B cell (primary cell): Measurements from ENCODE around the gene CLEC4A. TPM values are rescaled to one million over a fixed set of nuclear protein-coding genes. Genes with fewer than 3 reads are reported as not detected.
"Not testable (repeated sequence)": the region's sequence is repeated elsewhere in the genome, so short reads cannot be mapped to it uniquely, and the experiment has no call there.

ENCODE experiments used
- ATAC-seq: fragments of 200-7000 bp; cut with Tn5 transposase; one replicate; pipeline ENCODE4 v1.10.0; 2021; ENCODE audit warnings: low read depth, mild to moderate bottlenecking, moderate number of reproducible peaks, moderate library complexity
- CTCF ChIA-PET: fragments of 350-600 bp; sonication (Branson Sonifier 250); formaldehyde crosslinking; loops from one replicate; lab custom pipeline; 2021; ENCODE audit warnings: antibody characterized with exemption, inconsistent platforms; lab: Charles Lee
- POLR2A ChIA-PET: fragments of 350-600 bp; sonication (Branson Sonifier 250); formaldehyde crosslinking; loops from one replicate; lab custom pipeline; 2021; ENCODE audit warnings: antibody characterized with exemption; lab: Charles Lee
- DNase-seq: peaks from one replicate; pipeline ENCODE4 v3.0.0; 2013
- H2AFZ ChIP-seq: 2 replicates; pipeline ENCODE4 v1.6.1; 2012; ENCODE audit warnings: mild to moderate bottlenecking, low read depth, low read length; ENCODE audit not compliant: insufficient read depth, poor library complexity, severe bottlenecking
- H3K27ac ChIP-seq, 2 donors: 1 replicate in 1 of 2; 2 replicates in 1 of 2; pipeline ENCODE4 v1.5.1; 2012 to 2013; ENCODE audit warnings: low read length in 2 of 2, mild to moderate bottlenecking in 2 of 2, moderate library complexity in 1 of 2
- H3K27me3 ChIP-seq, 4 experiments: fragments of 200-600 bp in 1 of 4; sonication (generic) in 1 of 4; replicated peaks in 1 of 4; 1 replicate in 2 of 4; 2 replicates in 2 of 4; pipeline versions ENCODE4 v1.6.1 to v1.7.0; 2013 to 2016; ENCODE audit warnings: low read length in 3 of 4, mild to moderate bottlenecking in 2 of 4, mixed read lengths in 1 of 4, moderate library complexity in 1 of 4; ENCODE audit not compliant: insufficient read depth in 4 of 4, control insufficient read depth in 3 of 4; ENCODE audit errors: control extremely low read depth in 1 of 4
- H3K36me3 ChIP-seq, 2 experiments: replicated peaks in 1 of 2; 1 replicate in 1 of 2; 2 replicates in 1 of 2; pipeline versions ENCODE4 v1.6.1 to v1.7.1; 2013; ENCODE audit warnings: low read length in 1 of 2; ENCODE audit not compliant: insufficient read depth in 2 of 2, control insufficient read depth in 1 of 2; ENCODE audit errors: control extremely low read depth in 1 of 2, extremely low read depth in 1 of 2
- H3K4me1 ChIP-seq, 2 donors: fragments of 200-600 bp in 1 of 2; sonication (generic) in 1 of 2; 1 replicate in 1 of 2; 2 replicates in 1 of 2; pipeline versions ENCODE4 v1.5.1 to v1.6.1; 2013 to 2017; ENCODE audit warnings: low read length in 2 of 2; ENCODE audit not compliant: control insufficient read depth in 2 of 2, insufficient read depth in 2 of 2
- H3K4me2 ChIP-seq: replicated peaks from 2 replicates; pipeline ENCODE3; 2012; ENCODE audit warnings: mild to moderate bottlenecking, low read depth, low read length; ENCODE audit not compliant: poor library complexity, severe bottlenecking
- H3K4me3 ChIP-seq, 5 experiments: fragments of 200-600 bp in 1 of 5; sonication (generic) in 1 of 5; 1 replicate in 3 of 5; 2 replicates in 2 of 5; pipeline versions ENCODE4 v1.5.1 to v1.7.0; 2011 to 2016; ENCODE audit warnings: low read length in 4 of 5, mild to moderate bottlenecking in 4 of 5, low read depth in 2 of 5, control low read depth in 1 of 5, moderate library complexity in 1 of 5; ENCODE audit not compliant: insufficient read depth in 1 of 5; ENCODE audit errors: control extremely low read depth in 1 of 5, extremely low read depth in 1 of 5
- H3K79me2 ChIP-seq: fragments of 200-600 bp; sonication (generic); one replicate; pipeline ENCODE4 v1.6.0; 2016; ENCODE audit warnings: low read length; ENCODE audit not compliant: control insufficient read depth, insufficient read depth
- H3K9ac ChIP-seq: fragments of 200-600 bp; sonication (generic); 2 replicates; pipeline ENCODE4 v1.6.1; 2017; ENCODE audit warnings: mild to moderate bottlenecking, low read length, moderate library complexity
- H3K9me3 ChIP-seq, 3 donors: one replicate each; pipeline versions ENCODE4 v1.6.1 to v1.7.1; 2013; ENCODE audit warnings: low read length in 2 of 3; ENCODE audit not compliant: control insufficient read depth in 2 of 3, insufficient read depth in 1 of 3; ENCODE audit errors: control extremely low read depth in 1 of 3
- H4K20me1 ChIP-seq: 2 replicates; pipeline ENCODE4 v1.6.0; 2012; ENCODE audit warnings: mild to moderate bottlenecking, low read length; ENCODE audit not compliant: insufficient read depth, control insufficient read depth, poor library complexity, severe bottlenecking
- H3K27ac Mint-ChIP-seq: one replicate; pipeline ENCODE4 v1.8.0; 2021; ENCODE audit warnings: mixed read lengths
- H3K27me3 Mint-ChIP-seq: one replicate; pipeline ENCODE4 v1.8.0; 2021; ENCODE audit warnings: mixed read lengths
- H3K4me1 Mint-ChIP-seq: one replicate; pipeline ENCODE4 v1.8.0; 2021; ENCODE audit warnings: mixed read lengths
- H3K4me3 Mint-ChIP-seq: one replicate; pipeline ENCODE4 v1.8.0; 2021; ENCODE audit warnings: mixed read lengths
- H3K9me3 Mint-ChIP-seq: one replicate; pipeline ENCODE4 v1.8.0; 2022; ENCODE audit warnings: mixed read lengths; ENCODE audit not compliant: insufficient read depth
- EZH2 ChIP-seq: IDR thresholded peaks from 2 replicates; pipeline ENCODE4 v1.6.1; 2012; ENCODE audit warnings: borderline replicate concordance, low read depth, mild to moderate bottlenecking, moderate library complexity, low read length; ENCODE audit not compliant: insufficient read depth, poor library complexity, severe bottlenecking
- WGBS: methylation state at CpG from one replicate; pipeline ENCODE4 v1.1.5; 2013; ENCODE audit warnings: missing lambda C conversion rate; ENCODE audit not compliant: insufficient coverage; 5-methylcytosine and 5-hydroxymethylcytosine counted together
- intact Hi-C: fragments of 100-400 bp; cut with micrococcal nuclease; formaldehyde crosslinking; loops from one replicate; pipeline ENCODE4 v1.10.0; 2022
- polyA plus RNA-seq: library from polyadenylated mRNA; depleted of rRNA; stranded (reverse); fragments of >200 nt; gene quantifications from 2 replicates; pipeline ENCODE4 v1.2.3, GENCODE V29; 2012
- total RNA-seq, 2 donors: library from RNA; stranded (reverse); fragments of 120-200 nt in 1 of 2; gene quantifications; 1 replicate in 1 of 2; 2 replicates in 1 of 2; pipeline versions ENCODE4 v1.2.3 to v1.2.4, GENCODE V29; 2013 to 2022
- TF ChIP-seq, protein P1 (sequence below): fragments of 200-600 bp; IDR thresholded peaks from one replicate; pipeline ENCODE4 v1.8.0; 2022; ENCODE audit warnings: antibody characterized with exemption, mild to moderate bottlenecking

CLEC4A gene
- total and polyA plus RNA-seq, 2 donors (not counting 1 experiment from before 2014, with no cell fraction given) = 1.6 to 6.1 TPM

GRCh38 chr12:8082808-8083100 is 40.7 kb upstream of the CLEC4A start:
- Histone ChIP-seq H3K79me2 (peaks cover 91% of the 10 kb centered on the region), H4K20me1 (peaks cover 8% of the 10 kb centered on the region), H3K4me1 (peaks cover 36 to 38% of the 10 kb centered on the region in 2 donors), H3K4me2 (peak overlapping the region; percentile 79), H3K27me3 (no peaks in the 10 kb centered on the region), H2AFZ (peak overlapping the region; percentile 89), H3K4me3 (peak overlapping the region; percentile 79 to 98 (median 89)), H3K9me3 (no peaks in the 10 kb centered on the region), H3K9ac (peak overlapping the region; percentile 97), H3K27ac (peak overlapping the region; percentile 97 to 98), H3K36me3 (peaks cover 0 to 4% of the 10 kb centered on the region in 2 experiments)
- peak overlapping the region; percentile 84 for H3K4me3 Mint-ChIP-seq
- no peaks in the 10 kb centered on the region for H3K9me3 Mint-ChIP-seq
- no peak for TF ChIP-seq EZH2
- TF ChIP-seq, protein P1, sequence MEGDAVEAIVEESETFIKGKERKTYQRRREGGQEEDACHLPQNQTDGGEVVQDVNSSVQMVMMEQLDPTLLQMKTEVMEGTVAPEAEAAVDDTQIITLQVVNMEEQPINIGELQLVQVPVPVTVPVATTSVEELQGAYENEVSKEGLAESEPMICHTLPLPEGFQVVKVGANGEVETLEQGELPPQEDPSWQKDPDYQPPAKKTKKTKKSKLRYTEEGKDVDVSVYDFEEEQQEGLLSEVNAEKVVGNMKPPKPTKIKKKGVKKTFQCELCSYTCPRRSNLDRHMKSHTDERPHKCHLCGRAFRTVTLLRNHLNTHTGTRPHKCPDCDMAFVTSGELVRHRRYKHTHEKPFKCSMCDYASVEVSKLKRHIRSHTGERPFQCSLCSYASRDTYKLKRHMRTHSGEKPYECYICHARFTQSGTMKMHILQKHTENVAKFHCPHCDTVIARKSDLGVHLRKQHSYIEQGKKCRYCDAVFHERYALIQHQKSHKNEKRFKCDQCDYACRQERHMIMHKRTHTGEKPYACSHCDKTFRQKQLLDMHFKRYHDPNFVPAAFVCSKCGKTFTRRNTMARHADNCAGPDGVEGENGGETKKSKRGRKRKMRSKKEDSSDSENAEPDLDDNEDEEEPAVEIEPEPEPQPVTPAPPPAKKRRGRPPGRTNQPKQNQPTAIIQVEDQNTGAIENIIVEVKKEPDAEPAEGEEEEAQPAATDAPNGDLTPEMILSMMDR = no peak
- peak overlapping the region; percentile 90 for H3K27ac Mint-ChIP-seq
- intact Hi-C loops = loop anchor here (1.0 to 2.0 kb wide), 5 partner anchors 50 to 160 kb away; partner anchors contain the start of gene FOXJ2
- WGBS = no CpG with 5 or more reads among the region's 4 CpGs
- ATAC-seq (no peak), DNase-seq (no peak)
- peaks cover 61% of the 10 kb centered on the region for H3K4me1 Mint-ChIP-seq
- ChIA-PET CTCF (interaction anchor here (0.5 to 1.2 kb wide), 2 partner anchors 25 to 1568 kb away, joined by 3 to 4 read pairs; no protein-coding TSS in a partner anchor), POLR2A (interaction anchor here (0.7 kb wide), 1 partner anchor 22 kb away, joined by 3 read pairs; no protein-coding TSS in a partner anchor)
- H3K27me3 Mint-ChIP-seq = no peaks in the 10 kb centered on the region

GRCh38 chr12:8084351-8084750 is 39.1 kb upstream of the CLEC4A start:
- H3K9ac ChIP-seq, H3K4me3 ChIP-seq, H3K27me3 ChIP-seq, H3K27me3 Mint-ChIP-seq, H2AFZ ChIP-seq, H4K20me1 ChIP-seq, ATAC-seq, H3K9me3 Mint-ChIP-seq, POLR2A ChIA-PET, CTCF ChIA-PET, H3K27ac ChIP-seq, intact Hi-C loops, DNase-seq, H3K4me2 ChIP-seq, H3K36me3 ChIP-seq, H3K9me3 ChIP-seq: not testable (repeated sequence)
- H3K79me2 ChIP-seq = peaks cover 92% of the 10 kb centered on the region
- peaks cover 50 to 52% of the 10 kb centered on the region in 2 donors for H3K4me1 ChIP-seq
- H3K4me3 Mint-ChIP-seq = peak overlapping the region; percentile 48
- peaks cover 70% of the 10 kb centered on the region for H3K4me1 Mint-ChIP-seq
- no CpG with 5 or more reads among the region's 3 CpGs for WGBS
- H3K27ac Mint-ChIP-seq = peak overlapping the region; percentile 74
